H9 (cell line): ENCODE results near the gene SPECC1L. TPM values are rescaled to one million over a fixed set of nuclear protein-coding genes. Genes with fewer than 3 reads are reported as not detected.
A peak's percentile ranks its signal among the peaks of the same experiment; 100 is the strongest.

Experiments
- DNase-seq: peaks from one replicate; pipeline ENCODE4 v3.0.0-alpha.2; 2017
- H2AFZ ChIP-seq: one replicate; pipeline ENCODE4 v1.6.1; 2013; ENCODE audit warnings: mild to moderate bottlenecking, low read length, control low read depth, moderate library complexity
- H2AK5ac ChIP-seq: 2 replicates; pipeline ENCODE4 v1.6.1; 2013; ENCODE audit warnings: low read length, control low read depth, mixed read lengths; ENCODE audit not compliant: insufficient read length
- H2BK120ac ChIP-seq: one replicate; pipeline ENCODE4 v1.6.1; 2013; ENCODE audit warnings: low read depth, mild to moderate bottlenecking, low read length, control low read depth, inconsistent platforms; ENCODE audit not compliant: poor library complexity, severe bottlenecking
- H2BK12ac ChIP-seq: 2 replicates; pipeline ENCODE4 v1.6.1; 2013; ENCODE audit warnings: low read length, control low read depth, mixed read lengths, low read depth; ENCODE audit not compliant: insufficient read length
- H2BK15ac ChIP-seq: 2 replicates; pipeline ENCODE4 v1.6.1; 2013; ENCODE audit warnings: low read depth, low read length, control low read depth
- H2BK20ac ChIP-seq: one replicate; pipeline ENCODE4 v1.6.1; 2013; ENCODE audit warnings: low read depth, mild to moderate bottlenecking, low read length, control low read depth, inconsistent platforms; ENCODE audit not compliant: poor library complexity, severe bottlenecking
- H2BK5ac ChIP-seq: 2 replicates; pipeline ENCODE4 v1.6.1; 2013; ENCODE audit warnings: low read length, control low read depth, mixed read lengths; ENCODE audit not compliant: insufficient read length
- H3K14ac ChIP-seq: 2 replicates; pipeline ENCODE4 v1.6.1; 2013; ENCODE audit warnings: low read length, control low read depth; ENCODE audit not compliant: insufficient read depth
- H3K18ac ChIP-seq: 2 replicates; pipeline ENCODE4 v1.6.1; 2013; ENCODE audit warnings: low read depth, mild to moderate bottlenecking, mixed read lengths, low read length, control low read depth; ENCODE audit not compliant: insufficient read length
- H3K23ac ChIP-seq: 2 replicates; pipeline ENCODE4 v1.6.1; 2013; ENCODE audit warnings: low read length, control low read depth, mixed read lengths, low read depth; ENCODE audit not compliant: insufficient read length
- H3K23me2 ChIP-seq: 2 replicates; pipeline ENCODE4 v1.6.1; 2013; ENCODE audit warnings: low read depth, mild to moderate bottlenecking, mixed read lengths, low read length, control low read depth; ENCODE audit not compliant: insufficient read length, poor library complexity, severe bottlenecking
- H3K27ac ChIP-seq: 2 replicates; pipeline ENCODE4 v1.5.1; 2013; ENCODE audit warnings: low read length, control low read depth, mixed read lengths, low read depth; ENCODE audit not compliant: insufficient read length
- H3K27me3 ChIP-seq: 2 replicates; pipeline ENCODE4 v1.6.1; 2013; ENCODE audit warnings: low read length, control low read depth, inconsistent platforms; ENCODE audit not compliant: insufficient read depth
- H3K4ac ChIP-seq: 2 replicates; pipeline ENCODE4 v1.6.1; 2013; ENCODE audit warnings: low read depth, mild to moderate bottlenecking, control low read depth, inconsistent platforms, low read length, moderate library complexity
- H3K4me1 ChIP-seq: 2 replicates; pipeline ENCODE4 v1.6.1; 2013; ENCODE audit warnings: low read length, control low read depth, inconsistent platforms; ENCODE audit not compliant: insufficient read depth
- H3K4me2 ChIP-seq: 2 replicates; pipeline ENCODE4 v1.6.1; 2013; ENCODE audit warnings: low read length, control low read depth, mixed read lengths; ENCODE audit not compliant: insufficient read length, insufficient read depth
- H3K56ac ChIP-seq: 2 replicates; pipeline ENCODE4 v1.6.1; 2013; ENCODE audit warnings: low read depth, mild to moderate bottlenecking, mixed read lengths, low read length, control low read depth; ENCODE audit not compliant: insufficient read length
- H3K79me1 ChIP-seq: 2 replicates; pipeline ENCODE4 v1.6.1; 2013; ENCODE audit warnings: low read depth, mild to moderate bottlenecking, moderate library complexity, low read length, control low read depth, inconsistent platforms; ENCODE audit not compliant: insufficient read depth, poor library complexity, severe bottlenecking
- H3K79me2 ChIP-seq: 2 replicates; pipeline ENCODE4 v1.6.1; 2013; ENCODE audit warnings: low read length, control low read depth, inconsistent platforms; ENCODE audit not compliant: insufficient read depth
- H3K9ac ChIP-seq: 2 replicates; pipeline ENCODE4 v1.6.1; 2013; ENCODE audit warnings: low read length, control low read depth, mixed read lengths; ENCODE audit not compliant: insufficient read length; ENCODE audit errors: extremely low read depth
- H3K9me3 ChIP-seq: one replicate; pipeline ENCODE4 v1.6.1; 2013; ENCODE audit warnings: low read depth, low read length, inconsistent platforms; ENCODE audit not compliant: control insufficient read depth
- H3T11ph ChIP-seq: one replicate; pipeline ENCODE4 v1.6.1; 2013; ENCODE audit warnings: mild to moderate bottlenecking, low read length, control low read depth, inconsistent platforms
- H4K20me1 ChIP-seq: one replicate; pipeline ENCODE4 v1.6.1; 2013; ENCODE audit not compliant: control insufficient read depth, insufficient read length, insufficient read depth
- H4K5ac ChIP-seq: 2 replicates; pipeline ENCODE4 v1.6.1; 2013; ENCODE audit warnings: low read depth, mild to moderate bottlenecking, mixed read lengths, low read length, control low read depth; ENCODE audit not compliant: insufficient read length
- H4K8ac ChIP-seq: replicated peaks from 2 replicates; pipeline ENCODE4 v1.6.1; 2013; ENCODE audit warnings: low read length, control low read depth, mixed read lengths, low read depth; ENCODE audit not compliant: insufficient read length
- H4K91ac ChIP-seq: 2 replicates; pipeline ENCODE4 v1.6.1; 2013; ENCODE audit warnings: low read depth, mild to moderate bottlenecking, moderate library complexity, mixed read lengths, low read length, control low read depth; ENCODE audit not compliant: insufficient read length
- H3K27ac Mint-ChIP-seq, 3 experiments: 2 replicates in 2 of 3; 3 replicates in 1 of 3; pipeline ENCODE4 v1.8.0; 2020 to 2021; ENCODE audit warnings: mixed read lengths in 3 of 3, mild to moderate bottlenecking in 1 of 3, moderate library complexity in 1 of 3
- H3K27me3 Mint-ChIP-seq: 2 replicates; pipeline ENCODE4 v1.8.0; 2021; ENCODE audit warnings: low read depth, mild to moderate bottlenecking, moderate library complexity, mixed read lengths
- H3K36me3 Mint-ChIP-seq, 3 experiments: 2 replicates in 2 of 3; 3 replicates in 1 of 3; pipeline ENCODE4 v1.8.0; 2020 to 2021; ENCODE audit warnings: low read depth in 3 of 3, mixed read lengths in 3 of 3; ENCODE audit not compliant: insufficient read depth in 1 of 3
- H3K4me1 Mint-ChIP-seq, 2 experiments: 2 replicates each; pipeline ENCODE4 v1.8.0; 2020; ENCODE audit warnings: mixed read lengths in 2 of 2
- H3K4me3 Mint-ChIP-seq, 2 experiments: 2 replicates in 1 of 2; 3 replicates in 1 of 2; pipeline ENCODE4 v1.8.0; 2020 to 2021; ENCODE audit warnings: mild to moderate bottlenecking in 2 of 2, mixed read lengths in 2 of 2, moderate library complexity in 1 of 2
- H3K9me3 Mint-ChIP-seq, 2 experiments: 2 replicates in 1 of 2; 3 replicates in 1 of 2; pipeline ENCODE4 v1.8.0; 2020; ENCODE audit warnings: mild to moderate bottlenecking in 2 of 2, mixed read lengths in 2 of 2, moderate library complexity in 1 of 2
- WGBS: extraction: QIAGEN DNeasy Blood & Tissue Kit; methylation state at CpG from one replicate; pipeline ENCODE4 v1.1.7; 2013; ENCODE audit warnings: missing lambda C conversion rate, low lambda C conversion rate, mixed read lengths; ENCODE audit not compliant: insufficient read length; ENCODE audit errors: extremely low coverage; 5-methylcytosine and 5-hydroxymethylcytosine counted together
- total RNA-seq: library from RNA; stranded (reverse); gene quantifications from 2 replicates; pipeline ENCODE4 v1.2.1, GENCODE V29; 2021
- TF ChIP-seq, protein P1 (sequence below): fragments of 200-600 bp; sonication (generic); conservative IDR thresholded peaks from 3 replicates; pipeline ENCODE4 v1.8.0; 2021; ENCODE audit warnings: antibody characterized with exemption, mild to moderate bottlenecking

Gene SPECC1L
- total RNA-seq, 1 experiment from 2014 or later = 57.1 TPM

GRCh38 chr22:24417200-24417599 lies 146.6 kb downstream of the SPECC1L start:
- no peak overlapping the region for H3K14ac ChIP-seq
- TF ChIP-seq, protein P1, sequence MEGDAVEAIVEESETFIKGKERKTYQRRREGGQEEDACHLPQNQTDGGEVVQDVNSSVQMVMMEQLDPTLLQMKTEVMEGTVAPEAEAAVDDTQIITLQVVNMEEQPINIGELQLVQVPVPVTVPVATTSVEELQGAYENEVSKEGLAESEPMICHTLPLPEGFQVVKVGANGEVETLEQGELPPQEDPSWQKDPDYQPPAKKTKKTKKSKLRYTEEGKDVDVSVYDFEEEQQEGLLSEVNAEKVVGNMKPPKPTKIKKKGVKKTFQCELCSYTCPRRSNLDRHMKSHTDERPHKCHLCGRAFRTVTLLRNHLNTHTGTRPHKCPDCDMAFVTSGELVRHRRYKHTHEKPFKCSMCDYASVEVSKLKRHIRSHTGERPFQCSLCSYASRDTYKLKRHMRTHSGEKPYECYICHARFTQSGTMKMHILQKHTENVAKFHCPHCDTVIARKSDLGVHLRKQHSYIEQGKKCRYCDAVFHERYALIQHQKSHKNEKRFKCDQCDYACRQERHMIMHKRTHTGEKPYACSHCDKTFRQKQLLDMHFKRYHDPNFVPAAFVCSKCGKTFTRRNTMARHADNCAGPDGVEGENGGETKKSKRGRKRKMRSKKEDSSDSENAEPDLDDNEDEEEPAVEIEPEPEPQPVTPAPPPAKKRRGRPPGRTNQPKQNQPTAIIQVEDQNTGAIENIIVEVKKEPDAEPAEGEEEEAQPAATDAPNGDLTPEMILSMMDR = no peak
- H2BK5ac ChIP-seq = no peak overlapping the region
- H3K23me2 ChIP-seq = no peaks in the 10 kb centered on the region
- Mint-ChIP-seq H3K27me3 (peaks cover 2% of the 10 kb centered on the region; the same call in 1 of the 2 replicates), H3K9me3 (no peaks in the 10 kb centered on the region), H3K4me1 (peaks cover 16 to 22% of the 10 kb centered on the region in 2 experiments), H3K36me3 (peaks cover 4 to 30% (median 22%) of the 10 kb centered on the region in 3 experiments; a peak in 6 of 7 replicates), H3K27ac (peak overlapping the region in 1 of 3 experiments; percentile 27; a peak in 2 of 7 replicates), H3K4me3 (no peak overlapping the region)
- H3T11ph ChIP-seq = no peak overlapping the region
- no peak overlapping the region for H3K27ac ChIP-seq
- H3K56ac ChIP-seq = no peak overlapping the region
- H3K4ac ChIP-seq = no peak overlapping the region
- WGBS = no CpG with 5 or more reads among the region's 7 CpGs
- H4K91ac ChIP-seq = no peak overlapping the region
- H2AFZ ChIP-seq = no peak overlapping the region
- no peaks in the 10 kb centered on the region for H3K27me3 ChIP-seq
- DNase-seq = no peak
- H4K8ac ChIP-seq = no peak overlapping the region
- no peaks in the 10 kb centered on the region; the same call in 1 of the 2 replicates for H3K4me1 ChIP-seq
- no peak overlapping the region for H3K4me2 ChIP-seq
- no peaks in the 10 kb centered on the region for H4K20me1 ChIP-seq
- H2BK120ac ChIP-seq = no peak overlapping the region
- H3K79me2 ChIP-seq = no peaks in the 10 kb centered on the region
- H2BK15ac ChIP-seq = no peak overlapping the region
- no peak overlapping the region for H3K9ac ChIP-seq
- no peak overlapping the region for H2BK20ac ChIP-seq
- no peak overlapping the region for H2BK12ac ChIP-seq
- no peaks in the 10 kb centered on the region for H3K79me1 ChIP-seq
- no peak overlapping the region for H2AK5ac ChIP-seq
- H3K18ac ChIP-seq = no peak overlapping the region
- no peaks in the 10 kb centered on the region for H3K9me3 ChIP-seq
- H3K23ac ChIP-seq = no peak overlapping the region
- H4K5ac ChIP-seq = no peak overlapping the region
